G401 (cell line): ENCODE results near the gene SELENOO. TPM values are rescaled to one million over a fixed set of nuclear protein-coding genes. Genes with fewer than 3 reads are reported as not detected.
A peak's percentile ranks its signal among the peaks of the same experiment; 100 is the strongest.
"Not testable (repeated sequence)": the region's sequence is repeated elsewhere in the genome, so short reads cannot be mapped to it uniquely, and the experiment has no call there.

Experiments used
- DNase-seq: peaks from one replicate; pipeline ENCODE4 v3.0.0-alpha.2; 2015; ENCODE audit warnings: low spot score
- in situ Hi-C: cut with HindIII; loops from 2 replicates; pipeline ENCODE4 v1.10.0; 2016; ENCODE audit warnings: low sequenced_read_pairs, mixed read lengths
- total RNA-seq: library from RNA; depleted of rRNA; stranded (reverse); fragments of >200 nt; shearing (Covaris generic); gene quantifications from 2 replicates; pipeline ENCODE4 v1.2.3, GENCODE V29; 2014

Gene SELENOO
- total RNA-seq, 1 experiment from 2014 or later, result 40.7 TPM

- in situ Hi-C loops, result no loop called here
- no peak for DNase-seq
These were observed 6.6 kb upstream of the SELENOO start for GRCh38 chr22:50194037-50194805.

- in situ Hi-C loops, result no loop called here
- no peak for DNase-seq
These were observed 4.6 kb upstream of the SELENOO start for GRCh38 chr22:50196256-50196655.

GRCh38 chr22:50197000-50197800, 3.6 kb upstream of the SELENOO start:
- DNase-seq, result no peak
- in situ Hi-C loops, result no loop called here

- no peak for DNase-seq
- in situ Hi-C loops, result no loop called here
These were observed 2.8 kb upstream of the SELENOO start for GRCh38 chr22:50197856-50198623.

- no peak for DNase-seq
- in situ Hi-C loops, result no loop called here
These were observed 2.2 kb upstream of the SELENOO start for GRCh38 chr22:50198624-50199017.

- peak; percentile 88 for DNase-seq
- in situ Hi-C loops, result no loop called here
These were observed 1.5 kb upstream of the SELENOO start for GRCh38 chr22:50199251-50199721.

GRCh38 chr22:50199829-50200460, 866 bp upstream of the SELENOO start:
- DNase-seq, result no peak
- in situ Hi-C loops, result no loop called here

GRCh38 chr22:50201191-50202129, 649 bp downstream of the SELENOO start:
- no peak for DNase-seq
- in situ Hi-C loops, result no loop called here

- DNase-seq, result no peak
- in situ Hi-C loops, result no loop called here
These were observed 1.4 kb downstream of the SELENOO start for GRCh38 chr22:50202130-50202666.

- no peak for DNase-seq
- in situ Hi-C loops, result no loop called here
These were observed 2.5 kb downstream of the SELENOO start for GRCh38 chr22:50203288-50203687.

- DNase-seq, result no peak
- in situ Hi-C loops, result no loop called here
These were observed 3.8 kb downstream of the SELENOO start for GRCh38 chr22:50204571-50204970.

- in situ Hi-C loops, DNase-seq: not testable (repeated sequence)
These were observed 4.2 kb downstream of the SELENOO start for GRCh38 chr22:50204998-50205397.

- in situ Hi-C loops, result no loop called here
- DNase-seq, result no peak
These were observed 5.2 kb downstream of the SELENOO start for GRCh38 chr22:50205781-50206569.

GRCh38 chr22:50206599-50206998, 5.8 kb downstream of the SELENOO start:
- in situ Hi-C loops, result no loop called here

GRCh38 chr22:50207383-50208140, 6.8 kb downstream of the SELENOO start:
- in situ Hi-C loops, result no loop called here
- peak; percentile 7 for DNase-seq

More at GRCh38 chr22:50206599-50206998, 5.8 kb downstream of the SELENOO start:
- peak; percentile 55 for DNase-seq

- DNase-seq, result peak; percentile 36
- in situ Hi-C loops, result no loop called here
These were observed 7.7 kb downstream of the SELENOO start for GRCh38 chr22:50208430-50208938.
